Measurements from ENCODE around the gene MLXIP. TPM values are rescaled to one million over a fixed set of nuclear protein-coding genes. Genes with fewer than 3 reads are reported as not detected.

MLXIP gene
- total RNA-seq, 1 experiment from 2014 or later = 46.3 TPM

DNA sequence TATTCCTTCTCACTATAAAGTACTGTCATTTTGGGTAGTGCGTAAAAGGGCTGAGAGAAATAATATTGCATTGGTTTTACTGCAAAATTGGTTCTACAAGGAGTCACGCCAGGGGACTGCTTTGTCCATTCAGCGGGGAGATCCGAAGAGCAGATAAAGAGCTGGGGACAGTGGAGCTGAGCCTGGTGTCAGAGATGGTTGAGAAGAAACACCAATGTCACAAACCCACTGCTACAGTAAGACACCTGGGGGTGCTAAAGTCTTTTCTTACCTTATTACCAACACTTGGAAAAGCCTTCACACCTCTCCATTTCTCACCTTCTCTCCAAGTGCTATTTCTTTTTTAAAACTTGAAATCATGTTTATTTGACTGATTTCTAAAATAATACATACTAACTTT lies 81.3 kb downstream of the MLXIP start:
- Histone ChIP-seq H3K9ac (ENCODE audit: low read length) (no peak overlapping the region), H2AFZ (ENCODE audit: low read depth, low read length, poor library complexity, severe bottlenecking) (no peak overlapping the region), H3K9me3 (ENCODE audit: control insufficient read depth in 1 of 2, insufficient read depth in 1 of 2, low read depth in 1 of 2, low read length in 2 of 2) (no peaks in the 10 kb centered on the region), H3K4me2 (ENCODE audit: low read length) (no peak overlapping the region), H3K4me3 (replicated peaks in 1 of 2; ENCODE audit: low read depth in 1 of 2, low read length in 2 of 2) (no peak overlapping the region), H3K27ac (ENCODE audit: low read depth, low read length) (no peak overlapping the region), H3K4me1 (ENCODE audit: control insufficient read depth in 1 of 2, insufficient read depth in 2 of 2, low read length in 2 of 2) (no peaks in the 10 kb centered on the region), H3K9me2 (ENCODE audit: insufficient read depth) (no peaks in the 10 kb centered on the region), H3K79me2 (ENCODE audit: insufficient read depth, low read length) (no peaks in the 10 kb centered on the region), H4K20me1 (ENCODE audit: insufficient read depth) (no peaks in the 10 kb centered on the region), H3K27me3 (ENCODE audit: insufficient read depth, low read length) (no peaks in the 10 kb centered on the region), H3K36me3 (ENCODE audit: control insufficient read depth in 1 of 2, insufficient read depth in 2 of 2, low read length in 2 of 2) (no peaks in the 10 kb centered on the region)
- BruUV-seq (replicated peaks) = no TSS peak
- ChIA-PET RAD21 (ENCODE audit: low non-redundant PET in 1 of 2, low total read pairs in 2 of 2, uncharacterized antibody in 2 of 2, unreplicated experiment in 2 of 2) (no interaction called here), CTCF (no interaction called here), POLR2A (no interaction called here)
- no peak for DNase-seq (ENCODE audit: low read depth, low spot score)
- TF ChIP-seq JUND (IDR thresholded peaks at IDR 0.05) = no peak
- peak; percentile 50 for TF ChIP-seq RAD21 (IDR thresholded peaks at IDR 0.05; ENCODE audit: low read depth)
- no peak for TF ChIP-seq ZFX (IDR thresholded peaks at IDR 0.05)
- TF ChIP-seq FOSL1 (IDR thresholded peaks at IDR 0.05; ENCODE audit: low read depth) = no peak
- no peak for TF ChIP-seq ZBTB33 (IDR thresholded peaks at IDR 0.05; ENCODE audit: extremely low read depth, insufficient replicate concordance, low read length)
- TF ChIP-seq SIN3A (IDR thresholded peaks at IDR 0.05; ENCODE audit: low read depth) = no peak
- no peak for TF ChIP-seq POLR2A (IDR thresholded peaks at IDR 0.05; ENCODE audit: borderline replicate concordance, extremely low read depth, insufficient read depth, insufficient read length)
- TF ChIP-seq EZH2phosphoT487 (IDR thresholded peaks at IDR 0.05; ENCODE audit: borderline replicate concordance) = no peak
- TF ChIP-seq ATF3 (IDR thresholded peaks at IDR 0.05) = no peak
- TF ChIP-seq POLR2AphosphoS5 (IDR thresholded peaks at IDR 0.05; ENCODE audit: low read depth, low read length) = no peak
- no peak for TF ChIP-seq SP1 (IDR thresholded peaks at IDR 0.05; ENCODE audit: low read depth)
- TF ChIP-seq, protein P1, sequence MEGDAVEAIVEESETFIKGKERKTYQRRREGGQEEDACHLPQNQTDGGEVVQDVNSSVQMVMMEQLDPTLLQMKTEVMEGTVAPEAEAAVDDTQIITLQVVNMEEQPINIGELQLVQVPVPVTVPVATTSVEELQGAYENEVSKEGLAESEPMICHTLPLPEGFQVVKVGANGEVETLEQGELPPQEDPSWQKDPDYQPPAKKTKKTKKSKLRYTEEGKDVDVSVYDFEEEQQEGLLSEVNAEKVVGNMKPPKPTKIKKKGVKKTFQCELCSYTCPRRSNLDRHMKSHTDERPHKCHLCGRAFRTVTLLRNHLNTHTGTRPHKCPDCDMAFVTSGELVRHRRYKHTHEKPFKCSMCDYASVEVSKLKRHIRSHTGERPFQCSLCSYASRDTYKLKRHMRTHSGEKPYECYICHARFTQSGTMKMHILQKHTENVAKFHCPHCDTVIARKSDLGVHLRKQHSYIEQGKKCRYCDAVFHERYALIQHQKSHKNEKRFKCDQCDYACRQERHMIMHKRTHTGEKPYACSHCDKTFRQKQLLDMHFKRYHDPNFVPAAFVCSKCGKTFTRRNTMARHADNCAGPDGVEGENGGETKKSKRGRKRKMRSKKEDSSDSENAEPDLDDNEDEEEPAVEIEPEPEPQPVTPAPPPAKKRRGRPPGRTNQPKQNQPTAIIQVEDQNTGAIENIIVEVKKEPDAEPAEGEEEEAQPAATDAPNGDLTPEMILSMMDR (IDR thresholded peaks at IDR 0.05 in 2 of 3, conservative IDR thresholded peaks at IDR 0.05 in 1 of 3; ENCODE audit: borderline replicate concordance in 1 of 3, insufficient read depth in 1 of 3, low read depth in 2 of 3, low read length in 2 of 3) = peak; percentile 5 to 22 (median 17); a peak in 4 of 6 replicates
- no peak for TF ChIP-seq ZNF274 (IDR thresholded peaks at IDR 0.05; ENCODE audit: low read depth, low read length)
- intact Hi-C loops (cut with micrococcal nuclease) = no loop called here
- ATAC-seq = no peak; the same call in 1 of the 2 replicates

All from HCT116 (cell line).